Heart right ventricle (tissue), 16 donors: Measurements from ENCODE around the gene ZNF462. TPM values are rescaled to one million over a fixed set of nuclear protein-coding genes. Genes with fewer than 3 reads are reported as not detected.
A peak's percentile ranks its signal among the peaks of the same experiment; 100 is the strongest.

ENCODE experiments used
- ATAC-seq, 8 donors: fragments of 200-7000 bp; cut with Tn5 transposase; one replicate each; pipeline ENCODE4 v1.9.1; 2020; ENCODE audit warnings: mild to moderate bottlenecking in 8 of 8, moderate library complexity in 8 of 8, moderate number of reproducible peaks in 1 of 8
- DNase-seq, 2 donors: peaks; one replicate each; pipeline ENCODE4 v3.0.0-alpha.2; 2020
- H3K27ac ChIP-seq, 10 donors: fragments of 200-600 bp; sonication (generic) in 2 of 10; one replicate each; pipeline versions ENCODE4 v1.5.0 to v1.8.0; 2020 to 2022; ENCODE audit warnings: mild to moderate bottlenecking in 3 of 10
- H3K27me3 ChIP-seq, 7 donors: fragments of 200-600 bp; one replicate each; pipeline ENCODE4 v1.8.0; 2021 to 2022; ENCODE audit warnings: mild to moderate bottlenecking in 2 of 7
- H3K36me3 ChIP-seq, 9 donors: fragments of 200-600 bp; sonication (generic) in 1 of 9; one replicate each; pipeline versions ENCODE4 v1.5.0 to v1.8.0; 2020 to 2022; ENCODE audit warnings: mild to moderate bottlenecking in 2 of 9
- H3K4me1 ChIP-seq, 9 donors: fragments of 200-600 bp; sonication (generic) in 1 of 9; one replicate each; pipeline versions ENCODE4 v1.5.0 to v1.8.0; 2020 to 2022; ENCODE audit warnings: mild to moderate bottlenecking in 4 of 9
- H3K4me3 ChIP-seq, 10 donors: fragments of 200-600 bp; sonication (generic) in 2 of 10; one replicate each; pipeline versions ENCODE4 v1.5.0 to v1.8.0; 2020 to 2022; ENCODE audit warnings: mild to moderate bottlenecking in 7 of 10, moderate library complexity in 2 of 10
- H3K9me3 ChIP-seq, 11 donors: fragments of 200-600 bp in 10 of 11; sonication (generic) in 2 of 11; one replicate each; pipeline versions ENCODE4 v1.5.0 to v1.8.0; 2013 to 2022; ENCODE audit warnings: mild to moderate bottlenecking in 2 of 11, control low read depth in 1 of 11, moderate library complexity in 1 of 11
- WGBS, 2 donors: extraction: QIAGEN DNeasy Blood & Tissue Kit; methylation state at CpG; one replicate each; pipeline ENCODE4 v1.1.7; 2013; ENCODE audit warnings: inconsistent platforms in 1 of 2; 5-methylcytosine and 5-hydroxymethylcytosine counted together
- intact Hi-C, 10 donors: fragments of 100-400 bp; cut with DNase I; formaldehyde crosslinking; loops; one replicate each; pipeline versions ENCODE4 v1.11.1 to v1.14.2; 2022
- polyA plus RNA-seq, 2 donors: library from polyadenylated mRNA; stranded (reverse); fragments of 200-250 nt; gene quantifications; one replicate each; pipeline ENCODE4 v1.2.3, GENCODE V29; 2013
- total RNA-seq, 10 donors: library from RNA; stranded (reverse); fragmentation: NEBNext Ultra II Directional in 3 of 10; extraction: Animal tissue kit (Norgen Biotek cat#: 25700) in 3 of 10; gene quantifications; one replicate each; pipeline versions ENCODE4 v1.2.1 to v1.2.4, GENCODE V29; 2021 to 2023
- TF ChIP-seq, protein P1 (sequence below), 9 donors: fragments of 200-600 bp; sonication (generic) in 2 of 9; IDR thresholded peaks; one replicate each; pipeline versions ENCODE4 v1.5.0 to v1.8.0; 2021 to 2022; ENCODE audit warnings: antibody characterized with exemption in 9 of 9, mild to moderate bottlenecking in 5 of 9, moderate library complexity in 1 of 9
- donor health status: Arrhythmogenic right ventricular cardiomyopathy.
- donor health status: ischemic (EF 13 %, LVEDD 7.1; RV severe dilation, severe dysfunction).
- donor health status: healthy with polysubstance abuse.
- donor health status: DM: no; HTN: yes; CAD: no.
- donor health status: DM: no; HTN: no; CAD: no.
- donor health status: ischemic (EF 25% LVEDD 6.9; RV normal size, moderate dysfunction).
- donor health status: ischemic (EF 25% LVEDD 5.7; RV mildly dilated, moderate dysfunction).
- donor health status: healthy.
- donor health status: DM: yes; HTN: yes; CAD: no.
- donor health status: Ischemic cardiomyopathy.
- donor health status: ischemic (EF 35%, LVEDD 5.7; RV mildly dilated, moderate dysfunction).
- donor health status: nonischemic (EF 11% LVEDD 7.7; RV severe dilation, severe dysfunction).
- donor health status: DM: yes; HTN: yes; CAD: no.
- donor health status: PGD.
- donor health status: ischemic (EF 29% LVEDD 5.4; RV normal size, mild dysfunction).
- donor health status: nonischemic (EF 23%, LVEDD 6.1; RV moderate dilation, normal function).

Gene ZNF462
- total and polyA plus RNA-seq, 12 donors, result 1.9 to 47.7 (median 33.1) TPM

DNA sequence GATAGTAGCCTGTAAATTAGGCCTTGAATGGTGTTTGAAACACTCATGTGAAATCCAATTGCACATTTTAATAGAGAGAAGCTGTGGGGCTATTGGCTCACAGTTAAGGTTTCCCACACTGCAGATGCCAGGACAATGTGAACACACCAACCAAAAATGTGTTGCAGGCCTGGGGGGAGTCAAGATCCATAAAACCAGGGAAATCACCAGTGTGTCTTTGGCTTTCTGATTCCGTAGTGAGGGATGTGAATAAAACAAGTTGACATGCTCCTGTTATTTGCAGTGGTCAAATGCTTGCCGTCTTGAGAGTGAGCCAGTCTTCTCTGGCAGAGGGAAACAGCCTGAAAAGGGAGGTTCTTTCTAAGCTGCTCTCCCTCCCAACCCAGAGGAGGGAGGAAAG, 79.0 kb downstream of the ZNF462 start:
- ATAC-seq, result peak in 1 of 8 donors; percentile 30
- 79 to 82% methylated on average over 2 of the region's 2 CpGs for WGBS, 2 donors
- Histone ChIP-seq H3K9me3 (no peaks in the 10 kb centered on the region), H3K27ac (no peak overlapping the region), H3K27me3 (no peaks in the 10 kb centered on the region), H3K4me3 (no peak overlapping the region), H3K4me1 (peaks cover 0 to 11% (median 7%) of the 10 kb centered on the region in 9 donors), H3K36me3 (peaks cover 0 to 87% (median 14%) of the 10 kb centered on the region in 9 donors)
- no peak for DNase-seq
- TF ChIP-seq, protein P1, sequence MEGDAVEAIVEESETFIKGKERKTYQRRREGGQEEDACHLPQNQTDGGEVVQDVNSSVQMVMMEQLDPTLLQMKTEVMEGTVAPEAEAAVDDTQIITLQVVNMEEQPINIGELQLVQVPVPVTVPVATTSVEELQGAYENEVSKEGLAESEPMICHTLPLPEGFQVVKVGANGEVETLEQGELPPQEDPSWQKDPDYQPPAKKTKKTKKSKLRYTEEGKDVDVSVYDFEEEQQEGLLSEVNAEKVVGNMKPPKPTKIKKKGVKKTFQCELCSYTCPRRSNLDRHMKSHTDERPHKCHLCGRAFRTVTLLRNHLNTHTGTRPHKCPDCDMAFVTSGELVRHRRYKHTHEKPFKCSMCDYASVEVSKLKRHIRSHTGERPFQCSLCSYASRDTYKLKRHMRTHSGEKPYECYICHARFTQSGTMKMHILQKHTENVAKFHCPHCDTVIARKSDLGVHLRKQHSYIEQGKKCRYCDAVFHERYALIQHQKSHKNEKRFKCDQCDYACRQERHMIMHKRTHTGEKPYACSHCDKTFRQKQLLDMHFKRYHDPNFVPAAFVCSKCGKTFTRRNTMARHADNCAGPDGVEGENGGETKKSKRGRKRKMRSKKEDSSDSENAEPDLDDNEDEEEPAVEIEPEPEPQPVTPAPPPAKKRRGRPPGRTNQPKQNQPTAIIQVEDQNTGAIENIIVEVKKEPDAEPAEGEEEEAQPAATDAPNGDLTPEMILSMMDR (IDR thresholded peaks at IDR 0.05), result no peak
- intact Hi-C loops, result loop anchor here in 2 of 10 donors (5.0 to 10.0 kb wide), 2 partner anchors 50 to 63 kb away; no protein-coding TSS in a partner anchor

DNA sequence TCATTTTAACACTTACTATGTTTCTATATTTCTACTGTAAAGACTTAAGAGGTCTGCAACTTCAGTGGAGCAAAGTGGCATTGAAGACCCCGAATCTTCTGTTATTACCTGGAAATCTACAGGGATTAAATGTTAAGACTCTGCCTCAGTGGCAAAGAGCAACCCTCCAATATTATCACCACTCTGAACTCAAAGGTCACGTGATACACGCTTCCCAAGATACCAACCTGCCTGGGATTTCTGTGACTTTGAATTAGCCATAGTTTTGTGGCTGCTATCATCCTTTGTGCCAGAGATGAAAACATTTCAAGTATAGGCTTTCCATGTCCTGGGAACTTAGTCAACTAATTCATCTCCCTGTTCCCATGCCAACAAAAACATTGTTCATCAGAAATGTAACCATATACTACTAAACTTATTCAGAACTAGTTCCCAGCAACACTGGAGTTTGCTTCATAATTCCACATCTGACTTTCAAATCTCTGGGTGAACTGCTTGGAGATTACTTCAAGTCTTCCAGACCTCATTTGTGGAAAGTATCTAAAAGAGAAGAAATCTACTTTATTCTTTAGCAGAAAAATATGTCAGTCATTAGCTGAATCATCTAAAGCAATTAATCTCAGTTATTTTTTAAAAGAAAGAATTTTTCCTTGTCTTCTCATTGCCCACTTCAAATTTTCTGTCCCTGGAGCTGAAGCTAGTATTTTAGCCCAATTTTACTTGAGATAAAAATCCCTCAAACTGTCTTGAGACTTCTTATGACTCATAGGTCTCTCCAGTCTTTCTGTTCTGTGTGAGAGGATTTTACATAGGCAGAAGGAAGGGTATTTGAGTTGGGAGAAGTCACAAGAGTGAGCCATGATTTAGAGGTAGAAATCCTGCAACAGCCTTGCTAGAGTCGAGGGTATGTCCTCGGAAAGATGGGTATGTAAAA, 83.0 kb downstream of the ZNF462 start:
- WGBS, 2 donors, result 68 to 75% methylated on average over 5 of the region's 5 CpGs
- H3K36me3 ChIP-seq, result peaks cover 0 to 76% (median 0%) of the 10 kb centered on the region in 9 donors
- peak in 2 of 8 donors; percentile 19 to 36 for ATAC-seq

DNA sequence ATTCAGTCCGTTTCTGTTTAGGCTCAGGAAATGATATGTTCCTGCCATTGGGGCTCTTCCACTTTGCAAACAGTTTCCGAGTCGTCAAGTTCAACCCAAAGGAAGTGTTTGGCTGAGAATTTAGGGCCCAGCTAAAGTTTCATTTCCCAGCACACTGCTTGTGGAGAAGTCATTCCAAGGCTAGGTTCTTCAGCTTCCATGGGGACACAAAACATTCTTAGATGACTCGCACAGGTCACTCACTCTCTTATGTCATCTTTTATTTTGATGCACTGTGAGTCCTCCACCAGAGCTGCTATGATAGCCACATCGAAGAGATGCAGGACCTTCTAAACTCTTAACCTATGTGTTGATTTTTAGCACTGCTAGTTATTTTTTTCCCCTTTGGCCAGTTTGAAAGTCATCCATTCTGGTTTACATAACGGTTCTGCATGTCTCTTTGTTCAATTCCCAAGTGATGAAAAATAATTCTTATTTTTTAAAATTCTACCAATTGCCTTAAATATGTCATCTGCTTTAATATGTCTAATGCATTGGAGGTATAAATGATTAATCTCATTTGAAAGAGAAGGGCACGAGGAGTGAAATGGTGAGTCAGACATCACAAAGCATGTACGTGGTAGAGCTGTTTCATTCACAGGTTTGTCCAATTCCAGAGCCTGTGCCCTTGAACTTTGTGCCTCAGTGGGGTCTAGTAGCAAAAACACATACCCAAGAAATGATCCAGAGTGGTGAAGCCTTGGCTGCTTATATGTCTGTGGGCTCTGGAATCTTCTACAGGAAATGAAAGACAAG, 84.3 kb downstream of the ZNF462 start:
- no peak for DNase-seq
- H3K4me1 ChIP-seq, result peaks cover 0 to 14% (median 8%) of the 10 kb centered on the region in 9 donors
- peaks cover 0 to 76% (median 0%) of the 10 kb centered on the region in 9 donors for H3K36me3 ChIP-seq
- peak overlapping the region in 1 of 10 donors; percentile 11 for H3K27ac ChIP-seq
- no peaks in the 10 kb centered on the region for H3K27me3 ChIP-seq
- TF ChIP-seq, protein P1 (IDR thresholded peaks at IDR 0.05), result no peak
- H3K9me3 ChIP-seq, result no peaks in the 10 kb centered on the region
- no peak overlapping the region for H3K4me3 ChIP-seq
- ATAC-seq, result no peak
- 72 to 78% methylated on average over 8 of the region's 8 CpGs for WGBS, 2 donors
- intact Hi-C loops, result loop anchor here in 1 of 10 donors (10.0 kb wide), 1 partner anchor 57 kb away; no protein-coding TSS in a partner anchor

More for the DNA sequence above, 83.0 kb downstream of the ZNF462 start:
- H3K9me3 ChIP-seq, result no peaks in the 10 kb centered on the region
- no peak overlapping the region for H3K4me3 ChIP-seq
- H3K27me3 ChIP-seq, result no peaks in the 10 kb centered on the region
- peaks cover 0 to 14% (median 8%) of the 10 kb centered on the region in 9 donors for H3K4me1 ChIP-seq
- DNase-seq, result no peak
- TF ChIP-seq, protein P1 (IDR thresholded peaks at IDR 0.05), result no peak
- intact Hi-C loops, result loop anchor here in 1 of 10 donors (10.0 kb wide), 1 partner anchor 59 kb away; no protein-coding TSS in a partner anchor
- peak overlapping the region in 2 of 10 donors; percentile 11 to 23 for H3K27ac ChIP-seq

DNA sequence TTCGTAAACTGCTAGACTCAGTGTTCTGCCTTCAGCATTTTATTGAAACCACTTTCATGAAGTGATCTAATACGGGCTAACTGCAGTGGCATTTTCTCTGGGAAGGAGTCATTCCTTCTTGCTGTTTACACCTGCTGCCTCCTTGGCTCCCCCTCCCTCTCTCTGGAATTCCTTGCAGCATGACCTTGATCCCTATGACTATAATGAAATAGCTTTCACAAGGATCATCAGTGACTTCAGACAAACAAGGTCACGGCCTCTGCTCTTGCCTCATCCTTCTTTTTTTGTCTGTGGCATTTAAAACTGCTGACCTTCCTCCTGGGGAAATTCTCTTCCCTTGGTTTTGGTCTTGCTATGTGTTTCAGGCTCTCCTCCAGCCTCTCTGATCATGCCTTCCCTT, 90.2 kb downstream of the ZNF462 start:
- ATAC-seq, result peak in 1 of 8 donors; percentile 39
- Histone ChIP-seq H3K27me3 (no peaks in the 10 kb centered on the region), H3K27ac (no peak overlapping the region), H3K36me3 (peaks cover 0 to 84% (median 0%) of the 10 kb centered on the region in 9 donors), H3K4me3 (no peak overlapping the region), H3K4me1 (peaks cover 0 to 9% (median 3%) of the 10 kb centered on the region in 9 donors), H3K9me3 (no peaks in the 10 kb centered on the region)
- no peak for DNase-seq
- intact Hi-C loops, result no loop called here
- TF ChIP-seq, protein P1 (IDR thresholded peaks at IDR 0.05), result no peak
- WGBS, 2 donors, result 90 to 94% methylated on average over 3 of the region's 3 CpGs
